DOHH2 (cell line): ENCODE results near the gene C5orf58.

Experiments used
- CTCF ChIP-seq: fragments of 200-600 bp; sonication (generic); IDR thresholded peaks from one replicate; pipeline ENCODE4 v1.5.1; 2014; ENCODE audit warnings: antibody characterized with exemption, mild to moderate bottlenecking, low read depth, low read length; ENCODE audit not compliant: poor library complexity, severe bottlenecking
- EZH2phosphoT487 ChIP-seq: fragments of 200-600 bp; sonication (generic); IDR thresholded peaks from 2 replicates; pipeline ENCODE4 v1.6.1; 2017; ENCODE audit warnings: borderline replicate concordance, mild to moderate bottlenecking, antibody characterized with exemption, low read length, moderate library complexity, mixed read lengths

DNA sequence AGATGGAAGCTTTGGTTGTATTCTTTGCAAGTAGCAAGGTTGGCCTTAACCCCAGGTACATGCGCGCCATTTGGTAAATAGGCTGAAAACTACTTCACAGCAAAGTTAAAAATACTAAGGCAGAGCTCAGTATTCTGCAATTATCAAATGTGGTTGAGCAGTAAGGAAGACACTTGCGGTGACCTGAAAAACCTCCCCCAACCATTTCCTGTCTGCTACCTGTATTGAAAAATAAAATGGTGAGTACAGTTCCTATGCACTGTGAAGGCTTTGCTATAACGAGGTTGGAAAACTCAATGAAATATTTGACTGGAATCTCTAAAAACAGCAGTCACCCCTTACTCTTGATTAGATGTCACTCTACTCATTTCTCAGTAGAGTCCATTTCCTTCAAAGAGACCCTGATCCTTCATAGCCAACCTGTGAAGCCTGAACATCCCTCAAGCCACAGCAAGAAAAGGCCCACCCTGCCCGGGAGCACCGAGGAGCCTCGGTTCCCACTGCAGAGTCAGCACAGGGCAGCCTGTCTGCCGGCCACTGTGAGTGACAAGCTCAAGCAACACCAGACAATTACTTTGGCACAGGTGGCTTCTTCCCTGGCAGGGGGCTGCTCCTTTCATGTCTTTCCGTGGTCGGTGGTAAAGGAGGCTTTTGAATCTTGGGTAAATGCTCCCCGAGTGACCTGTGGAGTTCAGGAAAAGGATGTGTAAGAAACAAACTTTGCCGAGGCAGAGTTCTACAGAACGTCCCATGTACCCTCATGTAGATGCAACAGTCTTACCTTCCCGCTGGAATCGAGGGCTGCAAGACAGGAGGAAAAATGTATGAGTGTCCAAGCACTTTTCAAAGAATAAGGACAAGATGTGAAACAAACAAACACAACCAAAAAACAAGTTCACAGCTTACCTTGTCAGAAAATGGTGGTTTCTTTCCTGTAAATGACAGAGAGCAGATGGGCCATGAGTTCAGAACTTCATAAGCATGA lies 29.6 kb downstream of the C5orf58 start:
- TF ChIP-seq CTCF (no peak), EZH2phosphoT487 (no peak)
